Bronchial epithelial cell (primary cell): ENCODE results near the gene SPATA31E1. TPM values are rescaled to one million over a fixed set of nuclear protein-coding genes. Genes with fewer than 3 reads are reported as not detected.

Experiments used
- DNase-seq: peaks from one replicate; pipeline ENCODE4 v3.0.0-alpha.2; 2010; ENCODE audit warnings: low read depth
- FAIRE-seq: peaks from 2 replicates; lab custom pipeline; 2011; peaks lifted over from hg19 to GRCh38; lab: Jason Lieb, UNC
- H3K27me3 ChIP-seq: 2 replicates; pipeline ENCODE4 v1.5.1; 2011; ENCODE audit warnings: low read length; ENCODE audit not compliant: control insufficient read depth, insufficient read depth
- H3K36me3 ChIP-seq: 2 replicates; pipeline ENCODE4 v1.5.1; 2011; ENCODE audit warnings: low read length; ENCODE audit not compliant: control insufficient read depth, insufficient read depth
- H3K4me3 ChIP-seq: 2 replicates; pipeline ENCODE4 v1.5.1; 2011; ENCODE audit warnings: mild to moderate bottlenecking, low read depth, low read length, control low read depth
- CTCF ChIP-seq: IDR thresholded peaks from 2 replicates; pipeline ENCODE4 v1.5.1; 2011; ENCODE audit warnings: mild to moderate bottlenecking, moderate library complexity, low read length, control low read depth, inconsistent platforms; ENCODE audit not compliant: insufficient read depth, severe bottlenecking
- total RNA-seq: library from RNA; depleted of rRNA; stranded (reverse); fragments of >200 nt; gene quantifications from 2 replicates; pipeline ENCODE4 v1.2.1, GENCODE V29; 2014

Gene SPATA31E1
- total RNA-seq, 1 donor from 2014 or later = not detected

- TF ChIP-seq CTCF = no peak
- Histone ChIP-seq H3K27me3 (no peaks in the 10 kb centered on the region), H3K36me3 (no peaks in the 10 kb centered on the region), H3K4me3 (no peak overlapping the region)
- DNase-seq = no peak
- FAIRE-seq = no peak
Observed at GRCh38 chr9:87871425-87872078, 11.1 kb upstream of the SPATA31E1 start.

DNA sequence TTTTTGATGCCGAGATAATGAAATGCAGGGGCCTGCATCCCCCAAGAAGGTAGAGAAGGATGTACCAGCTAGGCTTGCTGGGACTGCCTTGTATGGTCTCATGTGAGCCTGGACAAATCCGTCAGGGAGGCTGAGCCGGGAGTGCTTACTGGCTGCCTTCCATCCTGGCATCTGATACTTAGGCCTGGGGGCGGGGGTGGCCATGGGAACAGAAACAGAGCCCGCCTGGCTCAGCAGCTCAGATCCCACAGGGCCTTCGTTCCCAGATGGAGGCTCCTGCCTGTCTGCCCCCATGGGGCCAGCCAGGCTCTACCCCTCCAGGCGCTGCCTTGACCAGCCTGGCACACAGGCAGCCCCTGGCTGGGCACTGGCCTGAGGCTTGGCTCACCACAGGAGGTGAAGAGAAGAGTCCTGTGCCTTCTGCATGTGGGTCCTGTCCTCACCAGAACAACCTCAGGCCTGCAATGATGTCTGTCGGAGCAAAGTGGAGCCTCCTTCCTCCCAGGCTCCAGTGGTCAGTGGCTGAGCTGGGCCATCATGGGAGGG is 10.5 kb upstream of the SPATA31E1 start:
- no peak overlapping the region for H3K4me3 ChIP-seq
- TF ChIP-seq CTCF = no peak
- H3K36me3 ChIP-seq = no peaks in the 10 kb centered on the region
- DNase-seq (no peak), FAIRE-seq (no peak)
- no peaks in the 10 kb centered on the region for H3K27me3 ChIP-seq

DNA sequence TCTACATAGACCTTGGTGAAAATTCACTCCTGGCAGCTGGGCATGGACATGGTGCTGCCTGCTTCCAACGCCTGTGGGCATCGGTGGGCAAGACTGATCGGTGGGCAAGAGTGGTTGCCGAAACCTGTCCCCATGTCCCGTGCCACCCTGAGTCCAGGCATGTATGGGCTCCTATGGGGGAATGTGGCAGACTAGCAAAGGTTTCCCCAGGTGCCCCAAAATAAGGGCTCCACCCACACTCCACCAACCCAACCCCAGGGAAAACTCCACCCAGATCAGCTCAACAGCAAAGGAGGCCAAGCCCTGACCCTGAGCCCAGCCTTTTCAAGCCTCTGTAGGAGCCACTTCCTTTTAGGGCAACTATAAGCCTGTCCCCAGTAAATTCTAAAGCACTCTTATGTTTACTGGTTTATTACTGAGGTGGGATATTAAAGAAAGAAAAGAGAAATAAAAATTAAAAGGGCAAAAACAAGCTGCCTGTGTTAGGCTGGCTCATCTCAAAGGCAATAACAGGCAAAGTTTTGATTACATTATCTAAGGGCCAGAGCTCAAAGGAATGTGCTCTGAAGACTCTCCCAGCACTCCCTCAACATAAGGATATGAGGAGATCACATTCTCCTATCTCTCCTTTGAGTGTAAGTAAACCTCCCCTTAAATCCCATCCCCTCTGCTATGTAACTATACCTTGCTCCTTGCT is 8.9 kb upstream of the SPATA31E1 start:
- Histone ChIP-seq H3K4me3 (no peak overlapping the region), H3K36me3 (no peaks in the 10 kb centered on the region), H3K27me3 (no peaks in the 10 kb centered on the region)
- no peak for DNase-seq
- TF ChIP-seq CTCF = no peak
- FAIRE-seq = no peak

DNA sequence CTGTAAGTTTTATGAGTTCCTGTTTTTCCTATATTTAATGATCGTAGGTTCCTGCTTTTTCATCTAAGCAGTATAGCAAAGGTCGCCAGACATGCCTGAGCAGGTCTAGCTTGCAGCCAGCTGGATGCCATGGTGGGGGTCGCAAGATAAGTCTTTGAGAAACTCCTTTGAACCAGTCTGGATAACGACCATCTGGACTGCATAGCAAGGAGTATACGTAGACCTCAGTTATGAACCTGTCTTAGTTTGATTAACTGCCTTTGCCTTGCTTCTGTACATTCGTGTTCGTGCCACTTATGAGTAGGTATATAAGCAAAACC is 8.4 kb upstream of the SPATA31E1 start:
- FAIRE-seq (no peak), DNase-seq (no peak)
- Histone ChIP-seq H3K27me3 (no peaks in the 10 kb centered on the region), H3K4me3 (no peak overlapping the region), H3K36me3 (no peaks in the 10 kb centered on the region)
- TF ChIP-seq CTCF = no peak

DNA sequence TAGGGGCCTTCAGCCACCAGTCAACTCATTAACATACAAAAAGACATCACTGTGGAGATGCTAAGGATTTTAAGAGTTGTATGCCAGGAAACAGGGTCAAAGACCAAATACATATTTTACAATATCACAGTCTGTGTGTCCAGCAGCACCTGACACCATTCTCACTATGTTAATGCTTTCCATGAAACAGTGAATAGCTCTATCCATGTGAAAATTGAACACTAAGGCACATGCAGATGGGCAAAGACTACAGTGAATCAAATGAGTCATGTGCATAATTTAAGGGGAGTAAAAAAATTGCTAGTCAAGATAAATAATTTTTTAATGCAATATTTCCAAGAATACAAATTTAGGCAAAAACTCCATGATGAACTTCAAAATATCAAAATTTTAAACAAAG is 7.6 kb upstream of the SPATA31E1 start:
- DNase-seq = no peak
- Histone ChIP-seq H3K36me3 (no peaks in the 10 kb centered on the region), H3K4me3 (no peak overlapping the region), H3K27me3 (no peaks in the 10 kb centered on the region)
- FAIRE-seq = no peak
- no peak for TF ChIP-seq CTCF
